ENCODE measurements around the gene CD300E. TPM values are rescaled to one million over a fixed set of nuclear protein-coding genes. Genes with fewer than 3 reads are reported as not detected.
A peak's percentile ranks its signal among the peaks of the same experiment; 100 is the strongest.
"Not testable (repeated sequence)": the region's sequence is repeated elsewhere in the genome, so short reads cannot be mapped to it uniquely, and the experiment has no call there.

The CD300E gene
- total and polyA plus RNA-seq, 5 donors from 2014 or later, result 0.06 to 0.08 TPM; not detected in 3

DNA sequence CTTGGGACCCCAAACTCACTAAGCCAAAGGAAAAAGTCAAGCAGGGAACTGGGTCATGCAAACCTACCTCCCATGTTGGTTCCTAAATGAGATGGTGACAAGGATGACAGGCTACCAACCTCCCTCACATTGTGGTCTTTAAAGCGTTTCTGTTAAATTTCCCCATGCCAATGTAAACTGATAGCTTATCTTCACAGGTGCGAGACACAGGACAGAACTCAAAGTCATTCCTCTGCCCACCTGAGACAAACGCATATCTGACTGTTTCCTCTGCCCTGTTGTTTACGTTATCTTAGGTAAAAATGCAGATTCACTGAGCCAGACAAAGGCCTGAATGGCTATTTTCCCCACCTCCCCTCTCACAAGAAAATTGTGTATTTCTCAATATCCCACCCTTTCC, 19.0 kb upstream of the CD300E start:
- ATAC-seq (ENCODE audit: low read depth in 2 of 2) (no peak), DNase-seq (no peak)
- Histone ChIP-seq H3K27ac (ENCODE audit: insufficient read depth, low read length, poor library complexity, severe bottlenecking) (no peak overlapping the region), H3K4me1 (ENCODE audit: control insufficient read depth, insufficient read depth, low read length, poor library complexity, severe bottlenecking) (peaks cover 14% of the 10 kb centered on the region), H3K4me3 (ENCODE audit: low read depth, low read length) (no peak overlapping the region), H3K27me3 (ENCODE audit: control insufficient read depth, insufficient read depth, low read length) (peaks cover 16% of the 10 kb centered on the region), H3K36me3 (ENCODE audit: control insufficient read depth, insufficient read depth, low read length) (no peaks in the 10 kb centered on the region), H3K9me3 (ENCODE audit: control insufficient read depth in 2 of 2, low read length in 2 of 2) (no peaks in the 10 kb centered on the region)
- Mint-ChIP-seq H3K4me1 (peaks cover 10 to 25% (median 19%) of the 10 kb centered on the region in 4 donors), H3K4me3 (no peak overlapping the region), H3K9me3 (no peaks in the 10 kb centered on the region), H3K27me3 (peaks cover 61% of the 10 kb centered on the region), H3K36me3 (no peaks in the 10 kb centered on the region), H3K27ac (no peak overlapping the region)

DNA sequence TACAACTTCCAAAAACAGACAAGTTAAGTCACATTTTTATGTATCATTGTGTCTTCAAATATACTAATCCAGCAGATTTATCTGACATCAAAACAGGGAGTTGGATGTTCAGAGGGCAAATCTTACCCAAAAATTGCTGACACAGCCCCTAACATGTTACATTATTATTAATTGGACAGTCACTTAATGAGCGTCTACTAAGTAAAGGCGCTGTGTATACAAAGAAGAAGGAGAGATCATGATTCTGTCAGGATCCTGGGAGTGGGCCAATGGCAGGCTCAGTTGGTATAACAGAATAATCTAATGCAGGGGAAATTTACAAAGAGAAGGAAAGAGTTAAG, 18.4 kb upstream of the CD300E start:
- peak overlapping the region in 1 of 3 donors; percentile 9 for H3K27ac Mint-ChIP-seq
- DNase-seq, result no peak
- peak overlapping the region in 1 of 4 donors; percentile 8 for H3K4me3 Mint-ChIP-seq
- peaks cover 10 to 25% (median 19%) of the 10 kb centered on the region in 4 donors for H3K4me1 Mint-ChIP-seq
- peaks cover 16% of the 10 kb centered on the region for H3K27me3 ChIP-seq (ENCODE audit: control insufficient read depth, insufficient read depth, low read length)
- H3K36me3 ChIP-seq (ENCODE audit: control insufficient read depth, insufficient read depth, low read length), result no peaks in the 10 kb centered on the region
- peaks cover 62% of the 10 kb centered on the region for H3K27me3 Mint-ChIP-seq
- H3K36me3 Mint-ChIP-seq, result no peaks in the 10 kb centered on the region
- no peaks in the 10 kb centered on the region for H3K9me3 ChIP-seq (ENCODE audit: control insufficient read depth in 2 of 2, low read length in 2 of 2)
- peaks cover 14% of the 10 kb centered on the region for H3K4me1 ChIP-seq (ENCODE audit: control insufficient read depth, insufficient read depth, low read length, poor library complexity, severe bottlenecking)
- no peak for ATAC-seq (ENCODE audit: low read depth in 2 of 2)
- no peaks in the 10 kb centered on the region for H3K9me3 Mint-ChIP-seq
- H3K27ac ChIP-seq (ENCODE audit: insufficient read depth, low read length, poor library complexity, severe bottlenecking), result no peak overlapping the region
- no peak overlapping the region for H3K4me3 ChIP-seq (ENCODE audit: low read depth, low read length)

DNA sequence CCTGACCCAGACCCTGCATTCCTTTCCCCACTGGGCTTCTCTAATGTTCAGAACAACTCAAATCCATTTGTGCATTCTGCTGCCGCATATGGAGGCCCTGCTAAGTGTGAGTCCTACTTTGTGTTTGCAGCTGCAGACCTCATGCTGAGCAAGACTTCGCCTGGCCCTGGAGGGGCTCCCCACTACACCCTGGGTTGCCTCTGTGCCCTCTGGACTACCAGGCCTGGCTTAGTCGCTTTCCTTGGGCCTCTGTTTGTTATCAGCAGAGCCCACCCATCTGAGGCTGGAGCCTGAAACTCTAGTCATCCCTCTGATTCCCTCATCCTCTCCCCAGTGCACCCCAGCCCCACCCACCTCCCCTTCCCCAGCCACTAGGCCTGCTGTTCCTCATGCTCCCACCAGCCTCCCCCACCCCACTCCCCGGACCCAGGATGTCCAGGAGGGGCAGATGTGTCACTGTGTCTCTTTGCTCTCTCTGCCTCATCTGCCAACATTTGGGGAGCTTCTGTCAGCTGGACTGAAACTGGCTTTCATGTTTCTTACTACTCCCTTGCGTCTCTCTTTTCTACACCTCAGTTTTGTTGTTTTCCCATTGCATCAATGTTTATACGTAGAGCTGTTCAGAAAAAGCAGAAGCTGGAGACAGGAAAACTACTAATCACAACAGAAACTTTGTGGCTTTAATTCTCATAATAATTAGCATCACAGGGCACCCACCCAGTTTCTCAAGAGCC, 17.9 kb upstream of the CD300E start:
- H3K36me3 ChIP-seq (ENCODE audit: control insufficient read depth, insufficient read depth, low read length), result no peaks in the 10 kb centered on the region
- H3K4me1 Mint-ChIP-seq, result peaks cover 10 to 25% (median 19%) of the 10 kb centered on the region in 4 donors
- DNase-seq, result peak in 1 of 3 donors; percentile 24
- H3K4me3 Mint-ChIP-seq, result peak overlapping the region in 1 of 4 donors; percentile 8
- H3K27me3 ChIP-seq (ENCODE audit: control insufficient read depth, insufficient read depth, low read length), result peaks cover 16% of the 10 kb centered on the region
- H3K27me3 Mint-ChIP-seq, result peaks cover 61% of the 10 kb centered on the region
- H3K27ac ChIP-seq (ENCODE audit: insufficient read depth, low read length, poor library complexity, severe bottlenecking), result no peak overlapping the region
- no peaks in the 10 kb centered on the region for H3K9me3 Mint-ChIP-seq
- peak overlapping the region in 1 of 3 donors; percentile 9 for H3K27ac Mint-ChIP-seq
- H3K4me3 ChIP-seq (ENCODE audit: low read depth, low read length), result no peak overlapping the region
- no peaks in the 10 kb centered on the region for H3K36me3 Mint-ChIP-seq
- no peak for ATAC-seq (ENCODE audit: low read depth in 2 of 2)
- no peaks in the 10 kb centered on the region for H3K9me3 ChIP-seq (ENCODE audit: control insufficient read depth in 2 of 2, low read length in 2 of 2)
- H3K4me1 ChIP-seq (ENCODE audit: control insufficient read depth, insufficient read depth, low read length, poor library complexity, severe bottlenecking), result peaks cover 14% of the 10 kb centered on the region

DNA sequence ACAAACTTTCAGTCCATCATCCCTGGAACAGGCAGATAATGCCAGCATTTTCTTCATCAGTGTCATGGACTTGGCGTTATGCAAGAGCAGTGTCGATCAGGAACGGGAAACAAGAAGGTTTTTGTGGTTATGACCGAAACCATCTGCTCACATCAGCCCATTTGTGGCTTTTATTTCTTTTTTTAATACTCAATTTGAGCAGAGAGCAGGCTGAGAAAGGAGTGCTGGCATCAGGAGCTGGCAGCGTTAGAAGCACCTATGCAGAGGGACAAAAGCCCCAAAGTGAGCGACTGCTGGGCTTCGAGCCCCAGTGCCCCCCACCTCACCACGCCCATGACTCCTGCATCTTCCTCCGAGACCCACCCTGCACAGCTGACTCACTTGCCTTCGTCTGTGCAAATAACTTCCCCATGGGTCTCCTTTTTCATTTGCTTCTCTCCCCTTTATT, 16.2 kb upstream of the CD300E start:
- peak in 1 of 3 donors; percentile 58 for DNase-seq
- Histone ChIP-seq H3K27ac (ENCODE audit: insufficient read depth, low read length, poor library complexity, severe bottlenecking) (no peak overlapping the region), H3K4me1 (ENCODE audit: control insufficient read depth, insufficient read depth, low read length, poor library complexity, severe bottlenecking) (peaks cover 14% of the 10 kb centered on the region)

DNA sequence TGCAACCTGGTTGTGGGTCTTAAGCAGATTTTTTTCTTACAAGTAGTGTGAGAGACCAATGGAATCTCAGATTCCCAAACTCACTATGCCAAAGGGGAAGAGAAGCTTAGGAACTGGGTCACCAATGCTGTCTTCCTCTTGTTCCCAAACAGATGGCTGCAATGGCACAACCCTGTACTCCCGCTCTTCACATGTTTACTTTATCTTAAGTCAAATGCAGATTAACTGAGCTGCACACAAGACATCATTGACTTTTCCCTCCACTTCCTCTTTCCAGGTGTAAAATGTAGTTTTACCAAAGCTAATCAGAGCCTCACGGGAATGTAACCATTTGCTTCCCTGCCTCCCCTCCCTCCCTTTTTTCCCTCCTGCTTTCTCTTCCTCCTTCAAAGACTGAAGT, 14.4 kb upstream of the CD300E start:
- Mint-ChIP-seq H3K9me3 (peaks cover 0 to 2% (median 0%) of the 10 kb centered on the region in 7 donors), H3K36me3 (no peaks in the 10 kb centered on the region), H3K27ac (no peak overlapping the region), H3K27me3 (peaks cover 36% of the 10 kb centered on the region), H3K4me3 (peak overlapping the region in 1 of 4 donors; percentile 30), H3K4me1 (peaks cover 10 to 25% (median 19%) of the 10 kb centered on the region in 4 donors)
- no peaks in the 10 kb centered on the region for H3K9me3 ChIP-seq (ENCODE audit: control insufficient read depth in 2 of 2, low read length in 2 of 2)
- peaks cover 13% of the 10 kb centered on the region for H3K27me3 ChIP-seq (ENCODE audit: control insufficient read depth, insufficient read depth, low read length)
- DNase-seq, result no peak
- no peak for ATAC-seq (ENCODE audit: low read depth in 2 of 2)
- no peak overlapping the region for H3K27ac ChIP-seq (ENCODE audit: insufficient read depth, low read length, poor library complexity, severe bottlenecking)
- peaks cover 14% of the 10 kb centered on the region for H3K4me1 ChIP-seq (ENCODE audit: control insufficient read depth, insufficient read depth, low read length, poor library complexity, severe bottlenecking)
- H3K36me3 ChIP-seq (ENCODE audit: control insufficient read depth, insufficient read depth, low read length), result no peaks in the 10 kb centered on the region
- H3K4me3 ChIP-seq (ENCODE audit: low read depth, low read length), result no peak overlapping the region

More for the DNA sequence above, 16.2 kb upstream of the CD300E start:
- Mint-ChIP-seq H3K27ac (no peak overlapping the region), H3K27me3 (peaks cover 55% of the 10 kb centered on the region), H3K4me1 (peaks cover 10 to 25% (median 19%) of the 10 kb centered on the region in 4 donors), H3K36me3 (no peaks in the 10 kb centered on the region), H3K4me3 (peak overlapping the region in 3 of 4 donors; percentile 15 to 66 (median 21)), H3K9me3 (peaks cover 0 to 2% (median 0%) of the 10 kb centered on the region in 7 donors)
- H3K4me3 ChIP-seq (ENCODE audit: low read depth, low read length), result peak overlapping the region; percentile 30
- H3K27me3 ChIP-seq (ENCODE audit: control insufficient read depth, insufficient read depth, low read length), result peaks cover 15% of the 10 kb centered on the region
- ATAC-seq (ENCODE audit: low read depth in 2 of 2), result peak in 1 of 2 donors; percentile 34
- no peaks in the 10 kb centered on the region for H3K36me3 ChIP-seq (ENCODE audit: control insufficient read depth, insufficient read depth, low read length)
- no peaks in the 10 kb centered on the region for H3K9me3 ChIP-seq (ENCODE audit: control insufficient read depth in 2 of 2, low read length in 2 of 2)

DNA sequence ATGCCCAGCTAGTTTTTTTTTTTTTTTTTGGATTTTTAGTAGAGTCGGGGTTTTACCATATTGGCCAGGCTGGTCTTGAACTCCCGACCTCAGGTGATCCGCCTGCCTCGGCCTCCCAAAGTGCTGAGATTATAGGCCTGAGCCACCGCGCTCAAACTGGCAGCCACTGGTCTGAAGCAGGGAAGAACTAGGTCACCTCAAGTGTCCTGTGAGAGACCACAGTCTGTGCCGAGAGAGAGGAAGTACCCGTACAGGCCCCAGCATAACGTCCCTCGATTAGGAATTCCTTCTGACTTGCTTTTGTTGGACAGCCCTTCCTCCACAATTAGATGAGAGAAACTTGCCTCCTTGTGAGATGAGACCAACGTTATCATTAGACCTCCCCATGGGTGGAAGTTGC, 13.7 kb upstream of the CD300E start:
- H3K4me1 Mint-ChIP-seq, result peaks cover 11 to 25% (median 19%) of the 10 kb centered on the region in 4 donors
- H3K36me3 Mint-ChIP-seq, result no peaks in the 10 kb centered on the region
- no peak overlapping the region for H3K27ac ChIP-seq (ENCODE audit: insufficient read depth, low read length, poor library complexity, severe bottlenecking)
- H3K4me3 ChIP-seq (ENCODE audit: low read depth, low read length), result no peak overlapping the region
- peaks cover 38% of the 10 kb centered on the region for H3K27me3 Mint-ChIP-seq
- no peak overlapping the region for H3K4me3 Mint-ChIP-seq
- DNase-seq (no peak), ATAC-seq (ENCODE audit: low read depth in 2 of 2) (no peak)
- no peaks in the 10 kb centered on the region for H3K9me3 ChIP-seq (ENCODE audit: control insufficient read depth in 2 of 2, low read length in 2 of 2)
- peaks cover 0 to 2% (median 0%) of the 10 kb centered on the region in 7 donors for H3K9me3 Mint-ChIP-seq
- no peaks in the 10 kb centered on the region for H3K36me3 ChIP-seq (ENCODE audit: control insufficient read depth, insufficient read depth, low read length)
- H3K27ac Mint-ChIP-seq, result no peak overlapping the region
- peaks cover 12% of the 10 kb centered on the region for H3K27me3 ChIP-seq (ENCODE audit: control insufficient read depth, insufficient read depth, low read length)
- peaks cover 14% of the 10 kb centered on the region for H3K4me1 ChIP-seq (ENCODE audit: control insufficient read depth, insufficient read depth, low read length, poor library complexity, severe bottlenecking)

DNA sequence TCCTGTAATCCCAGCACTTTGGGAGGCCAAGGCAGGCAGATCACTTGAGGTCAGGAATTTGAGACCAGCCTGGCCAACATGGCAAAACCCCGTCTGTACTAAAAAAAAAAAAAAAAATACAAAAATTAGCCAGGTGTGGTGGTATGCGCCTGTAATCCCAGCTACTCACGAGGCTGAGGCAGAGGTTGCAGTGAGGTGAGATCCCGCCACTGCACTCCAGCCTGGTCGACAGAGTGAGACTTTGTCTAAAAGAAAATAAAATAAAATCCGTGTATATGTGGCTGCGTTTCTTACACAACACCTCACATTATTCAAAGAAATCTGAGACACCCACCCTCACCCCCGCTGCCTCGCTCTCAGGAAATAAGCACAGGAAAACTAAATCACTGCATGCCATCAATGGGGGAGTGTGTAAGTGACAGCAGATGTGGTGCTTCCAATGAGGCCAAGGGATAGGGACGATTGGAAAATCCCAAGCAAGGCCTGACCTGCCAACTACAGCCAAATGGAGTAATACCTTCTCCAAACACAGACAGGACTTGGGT, 13.1 kb upstream of the CD300E start:
- not testable (repeated sequence) for H3K4me3 Mint-ChIP-seq; ATAC-seq (ENCODE audit: low read depth in 2 of 2); H3K27ac Mint-ChIP-seq; H3K4me3 ChIP-seq (ENCODE audit: low read depth, low read length); H3K27ac ChIP-seq (ENCODE audit: insufficient read depth, low read length, poor library complexity, severe bottlenecking); H3K9me3 ChIP-seq (ENCODE audit: control insufficient read depth in 2 of 2, low read length in 2 of 2); H3K36me3 Mint-ChIP-seq; H3K9me3 Mint-ChIP-seq; DNase-seq; H3K36me3 ChIP-seq (ENCODE audit: control insufficient read depth, insufficient read depth, low read length)
- H3K4me1 Mint-ChIP-seq, result peaks cover 8 to 20% (median 16%) of the 10 kb centered on the region in 4 donors
- Histone ChIP-seq H3K27me3 (ENCODE audit: control insufficient read depth, insufficient read depth, low read length) (peaks cover 12% of the 10 kb centered on the region), H3K4me1 (ENCODE audit: control insufficient read depth, insufficient read depth, low read length, poor library complexity, severe bottlenecking) (peaks cover 14% of the 10 kb centered on the region)
- H3K27me3 Mint-ChIP-seq, result peaks cover 35% of the 10 kb centered on the region
